Smooth muscle cell (in vitro differentiated cells): ENCODE results near the gene HTR1B. TPM values are rescaled to one million over a fixed set of nuclear protein-coding genes. Genes with fewer than 3 reads are reported as not detected.

Source experiments
- DNase-seq: peaks from one replicate; lab custom pipeline; 2025; ENCODE audit not compliant: unreplicated experiment; lab: John Stamatoyannopoulos, UW
- H2AFZ ChIP-seq: fragments of 200-600 bp; sonication (generic); 2 replicates; pipeline ENCODE4 v1.6.0; 2016; ENCODE audit warnings: antibody characterized with exemption, low read depth, mild to moderate bottlenecking
- H3F3A ChIP-seq: fragments of 200-600 bp; sonication (generic); 2 replicates; pipeline ENCODE4 v1.6.0; 2017; ENCODE audit warnings: antibody characterized with exemption, low read depth
- H3K27ac ChIP-seq: fragments of 200-600 bp; sonication (generic); 2 replicates; pipeline ENCODE4 v1.5.1; 2016; ENCODE audit warnings: low read depth, mild to moderate bottlenecking
- H3K27me3 ChIP-seq: fragments of 200-600 bp; sonication (generic); 2 replicates; pipeline ENCODE4 v1.6.1; 2016; ENCODE audit warnings: low read depth, mild to moderate bottlenecking
- H3K36me3 ChIP-seq: fragments of 200-600 bp; sonication (generic); 2 replicates; pipeline ENCODE4 v1.5.1; 2016; ENCODE audit warnings: low read depth
- H3K4me1 ChIP-seq: fragments of 200-600 bp; sonication (generic); 2 replicates; pipeline ENCODE4 v1.5.1; 2016; ENCODE audit warnings: low read depth
- H3K4me2 ChIP-seq: fragments of 200-600 bp; sonication (generic); 2 replicates; pipeline ENCODE4 v1.6.0; 2016; ENCODE audit warnings: mild to moderate bottlenecking
- H3K4me3 ChIP-seq: fragments of 200-600 bp; sonication (generic); 2 replicates; pipeline ENCODE4 v1.5.1; 2016; ENCODE audit warnings: mild to moderate bottlenecking
- H3K79me2 ChIP-seq: fragments of 200-600 bp; sonication (generic); 2 replicates; pipeline ENCODE4 v1.6.0; 2016; ENCODE audit warnings: low read depth, mild to moderate bottlenecking
- H3K9ac ChIP-seq: fragments of 200-600 bp; sonication (generic); 2 replicates; pipeline ENCODE4 v1.6.0; 2016; ENCODE audit warnings: low read depth
- H3K9me3 ChIP-seq: fragments of 200-600 bp; sonication (generic); replicated peaks from 2 replicates; pipeline ENCODE4 v1.5.1; 2016; ENCODE audit warnings: low read depth
- H4K20me1 ChIP-seq: fragments of 200-600 bp; sonication (generic); 2 replicates; pipeline ENCODE4 v1.6.0; 2016; ENCODE audit warnings: low read depth
- CTCF ChIP-seq: fragments of 200-600 bp; sonication (generic); IDR thresholded peaks from 2 replicates; pipeline ENCODE4 v1.5.1; 2017; ENCODE audit warnings: borderline replicate concordance, mild to moderate bottlenecking, antibody characterized with exemption; ENCODE audit not compliant: insufficient read depth, poor library complexity, severe bottlenecking
- WGBS: methylation state at CpG from one replicate; pipeline ENCODE4 v1.1.7; 2016; ENCODE audit warnings: low lambda C conversion rate; 5-methylcytosine and 5-hydroxymethylcytosine counted together
- polyA plus RNA-seq: library from polyadenylated mRNA; unstranded; fragments of >200 nt; fragmentation: Nextera tagmentation; extraction: Ambion mirVana; gene quantifications from 2 replicates; pipeline ENCODE4 v1.2.1, GENCODE V29; 2016
- total RNA-seq: library from RNA; depleted of rRNA; stranded (reverse); fragments of >200 nt; gene quantifications from 2 replicates; pipeline ENCODE4 v1.2.3, GENCODE V29; 2014

The HTR1B gene
- total and polyA plus RNA-seq, 2 experiments from 2014 or later = 0.13 TPM; not detected in 1

- H3K27me3 ChIP-seq = no peaks in the 10 kb centered on the region
- no peak overlapping the region for H3K4me3 ChIP-seq
- TF ChIP-seq CTCF = no peak
- H3K9me3 ChIP-seq = no peaks in the 10 kb centered on the region
- no peaks in the 10 kb centered on the region for H3K4me1 ChIP-seq
- no peak overlapping the region for H2AFZ ChIP-seq
- H3K4me2 ChIP-seq = no peak overlapping the region
- H3K36me3 ChIP-seq = no peaks in the 10 kb centered on the region
- WGBS = 76% methylated on average over 1 of the region's 1 CpG
- no peaks in the 10 kb centered on the region for H3F3A ChIP-seq
- no peaks in the 10 kb centered on the region for H4K20me1 ChIP-seq
- no peaks in the 10 kb centered on the region for H3K79me2 ChIP-seq
- DNase-seq = no peak
- no peak overlapping the region for H3K9ac ChIP-seq
- no peak overlapping the region for H3K27ac ChIP-seq
Measured at GRCh38 chr6:77502981-77503380, 39.7 kb upstream of the HTR1B start.

GRCh38 chr6:77492530-77492929, 29.2 kb upstream of the HTR1B start:
- H2AFZ ChIP-seq = no peak overlapping the region
- H3K79me2 ChIP-seq = no peaks in the 10 kb centered on the region
- H3K36me3 ChIP-seq = no peaks in the 10 kb centered on the region
- no peaks in the 10 kb centered on the region for H4K20me1 ChIP-seq
- WGBS = 89% methylated on average over 2 of the region's 2 CpGs
- H3K9me3 ChIP-seq = no peaks in the 10 kb centered on the region
- H3K27ac ChIP-seq = no peak overlapping the region
- no peak overlapping the region for H3K9ac ChIP-seq
- no peak overlapping the region for H3K4me2 ChIP-seq
- DNase-seq = no peak
- H3K4me1 ChIP-seq = no peaks in the 10 kb centered on the region
- TF ChIP-seq CTCF = no peak
- H3K4me3 ChIP-seq = no peak overlapping the region
- no peaks in the 10 kb centered on the region for H3F3A ChIP-seq
- H3K27me3 ChIP-seq = no peaks in the 10 kb centered on the region

GRCh38 chr6:77487808-77488425, 24.6 kb upstream of the HTR1B start:
- no peaks in the 10 kb centered on the region for H4K20me1 ChIP-seq
- no peak overlapping the region for H3K27ac ChIP-seq
- H3K36me3 ChIP-seq = no peaks in the 10 kb centered on the region
- H3K4me1 ChIP-seq = no peaks in the 10 kb centered on the region
- no peaks in the 10 kb centered on the region for H3K79me2 ChIP-seq
- WGBS = 98% methylated on average over 1 of the region's 1 CpG
- no peak overlapping the region for H2AFZ ChIP-seq
- no peak for TF ChIP-seq CTCF
- H3K4me3 ChIP-seq = no peak overlapping the region
- no peak overlapping the region for H3K4me2 ChIP-seq
- H3F3A ChIP-seq = no peaks in the 10 kb centered on the region
- H3K9me3 ChIP-seq = no peaks in the 10 kb centered on the region
- H3K27me3 ChIP-seq = no peaks in the 10 kb centered on the region
- no peak overlapping the region for H3K9ac ChIP-seq
- DNase-seq = no peak

- Histone ChIP-seq H3K9ac (no peak overlapping the region), H3K36me3 (no peaks in the 10 kb centered on the region), H3K79me2 (no peaks in the 10 kb centered on the region), H3K9me3 (no peaks in the 10 kb centered on the region), H4K20me1 (no peaks in the 10 kb centered on the region), H3F3A (no peaks in the 10 kb centered on the region), H3K27ac (no peak overlapping the region), H3K27me3 (no peaks in the 10 kb centered on the region), H2AFZ (no peak overlapping the region), H3K4me3 (no peak overlapping the region), H3K4me1 (no peaks in the 10 kb centered on the region), H3K4me2 (no peak overlapping the region)
- TF ChIP-seq CTCF = no peak
- WGBS = 96% methylated on average over 1 of the region's 1 CpG
- no peak for DNase-seq
Measured at GRCh38 chr6:77482981-77483380, 19.7 kb upstream of the HTR1B start.
